Activated CD8-positive, alpha-beta T cell treated with anti-CD3 and anti-CD28 coated beads for 36 hours (primary cell): ENCODE measurements around the gene ABI3. TPM values are rescaled to one million over a fixed set of nuclear protein-coding genes. Genes with fewer than 3 reads are reported as not detected.

Experiments
- ATAC-seq: fragments of 200-7000 bp; cut with Tn5 transposase; one replicate; pipeline ENCODE4 v1.10.0; 2021; ENCODE audit warnings: mild to moderate bottlenecking, moderate library complexity
- CTCF ChIA-PET: fragments of 350-600 bp; sonication (Branson Sonifier 250); formaldehyde crosslinking; loops from one replicate; lab custom pipeline; 2021; ENCODE audit warnings: antibody characterized with exemption; lab: Charles Lee
- POLR2A ChIA-PET: fragments of 350-600 bp; sonication (Branson Sonifier 250); formaldehyde crosslinking; loops from one replicate; lab custom pipeline; 2021; ENCODE audit warnings: antibody characterized with exemption; lab: Charles Lee
- DNase-seq: peaks from one replicate; pipeline ENCODE4 v3.0.0-alpha.2; 2020
- H3K27ac Mint-ChIP-seq: one replicate; pipeline ENCODE4 v1.8.0; 2021; ENCODE audit warnings: mild to moderate bottlenecking, mixed read lengths
- H3K27me3 Mint-ChIP-seq: one replicate; pipeline ENCODE4 v1.8.0; 2021; ENCODE audit warnings: mixed read lengths
- H3K36me3 Mint-ChIP-seq: one replicate; pipeline ENCODE4 v1.8.0; 2021; ENCODE audit warnings: low read depth, mixed read lengths
- H3K4me1 Mint-ChIP-seq: one replicate; pipeline ENCODE4 v1.8.0; 2021; ENCODE audit warnings: low read depth, mixed read lengths
- H3K4me3 Mint-ChIP-seq: one replicate; pipeline ENCODE4 v1.8.0; 2021; ENCODE audit warnings: mild to moderate bottlenecking, moderate library complexity, mixed read lengths
- H3K9me3 Mint-ChIP-seq: one replicate; pipeline ENCODE4 v1.8.0; 2021; ENCODE audit warnings: mixed read lengths
- intact Hi-C: fragments of 100-400 bp; cut with micrococcal nuclease; formaldehyde crosslinking; loops from one replicate; pipeline ENCODE4 v1.10.0; 2022
- total RNA-seq, 2 experiments: library from RNA; stranded (reverse); gene quantifications; one replicate each; pipeline ENCODE4 v1.2.3, GENCODE V29; 2021
- TF ChIP-seq, protein P1 (sequence below): fragments of 200-600 bp; IDR thresholded peaks from one replicate; pipeline ENCODE4 v1.8.0; 2022; ENCODE audit warnings: antibody characterized with exemption, mild to moderate bottlenecking

ABI3 gene
- total RNA-seq, 2 experiments from 2014 or later = 39.3 to 45.1 TPM

DNA sequence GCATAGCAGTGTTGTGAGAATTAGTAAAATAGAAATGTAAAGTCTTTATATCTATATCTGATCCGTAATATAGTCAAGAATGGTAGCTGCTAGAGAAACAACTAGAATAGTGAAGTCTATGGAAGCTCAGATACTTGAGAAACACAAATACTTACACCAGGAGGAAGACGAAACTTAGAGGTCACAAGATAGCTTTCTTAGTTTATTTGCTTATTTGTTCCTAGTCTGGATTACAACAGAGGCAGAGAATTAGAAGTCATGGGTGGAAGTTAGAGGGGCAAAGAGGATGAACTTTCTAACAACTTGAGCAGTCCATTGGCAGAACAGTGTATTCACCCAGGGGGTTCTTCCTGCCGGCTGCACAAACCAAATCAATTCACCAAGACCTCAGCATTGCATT lies 14.0 kb upstream of the ABI3 start:
- CTCF ChIA-PET = interaction anchor here (2.1 to 14.8 kb wide), 3 partner anchors 15 to 31 kb away, joined by 11 to 126 read pairs (median 58); partner anchors contain the start of genes ABI3 and GNGT2
- DNase-seq = no peak
- no peak overlapping the region for H3K27ac Mint-ChIP-seq

DNA sequence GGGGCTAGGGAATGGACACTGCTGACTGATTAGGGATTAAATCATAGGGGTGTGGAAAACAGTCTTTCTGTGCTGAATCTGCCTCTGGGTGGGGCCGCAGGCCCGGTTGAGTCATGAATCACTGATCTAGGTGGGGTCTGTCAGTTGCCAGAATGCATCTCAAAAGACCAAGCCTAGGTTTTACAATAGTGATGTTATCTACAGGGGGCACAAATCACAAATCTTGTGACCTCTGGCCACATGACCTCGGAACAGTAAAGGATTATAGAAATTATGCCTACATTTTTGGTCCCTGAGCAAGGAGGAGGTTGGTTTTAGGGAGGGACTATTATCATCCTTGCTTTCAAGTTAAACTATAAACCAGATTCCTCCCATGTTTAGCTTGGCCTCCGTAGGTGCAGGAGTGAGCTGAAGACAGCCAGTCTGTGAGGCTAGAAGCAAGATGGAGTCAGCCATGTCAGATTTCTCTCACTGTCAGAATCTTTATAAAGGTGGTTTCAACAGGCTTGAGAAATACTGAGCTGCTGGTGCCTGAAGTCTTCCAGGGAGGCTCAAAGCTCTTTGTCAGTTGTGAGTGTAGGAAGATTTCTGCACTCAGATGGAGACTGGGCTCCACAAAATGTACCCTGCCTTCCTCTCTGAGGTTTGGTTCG lies 13.0 kb upstream of the ABI3 start:
- ATAC-seq = no peak
- Mint-ChIP-seq H3K27ac (no peak overlapping the region), H3K9me3 (no peaks in the 10 kb centered on the region), H3K27me3 (no peaks in the 10 kb centered on the region), H3K4me1 (peaks cover 25% of the 10 kb centered on the region), H3K4me3 (no peak overlapping the region), H3K36me3 (peaks cover 3% of the 10 kb centered on the region)
- ChIA-PET POLR2A (interaction anchor here (2.3 to 6.7 kb wide), 3 partner anchors 13 to 26 kb away, joined by 8 to 33 read pairs (median 30); partner anchors contain the start of genes ABI3 and GNGT2), CTCF (interaction anchor here (0.7 to 14.8 kb wide), 5 partner anchors 12 to 896 kb away, joined by 3 to 126 read pairs (median 6); no protein-coding TSS in a partner anchor)
- DNase-seq = no peak
- intact Hi-C loops = no loop called here
- TF ChIP-seq, protein P1, sequence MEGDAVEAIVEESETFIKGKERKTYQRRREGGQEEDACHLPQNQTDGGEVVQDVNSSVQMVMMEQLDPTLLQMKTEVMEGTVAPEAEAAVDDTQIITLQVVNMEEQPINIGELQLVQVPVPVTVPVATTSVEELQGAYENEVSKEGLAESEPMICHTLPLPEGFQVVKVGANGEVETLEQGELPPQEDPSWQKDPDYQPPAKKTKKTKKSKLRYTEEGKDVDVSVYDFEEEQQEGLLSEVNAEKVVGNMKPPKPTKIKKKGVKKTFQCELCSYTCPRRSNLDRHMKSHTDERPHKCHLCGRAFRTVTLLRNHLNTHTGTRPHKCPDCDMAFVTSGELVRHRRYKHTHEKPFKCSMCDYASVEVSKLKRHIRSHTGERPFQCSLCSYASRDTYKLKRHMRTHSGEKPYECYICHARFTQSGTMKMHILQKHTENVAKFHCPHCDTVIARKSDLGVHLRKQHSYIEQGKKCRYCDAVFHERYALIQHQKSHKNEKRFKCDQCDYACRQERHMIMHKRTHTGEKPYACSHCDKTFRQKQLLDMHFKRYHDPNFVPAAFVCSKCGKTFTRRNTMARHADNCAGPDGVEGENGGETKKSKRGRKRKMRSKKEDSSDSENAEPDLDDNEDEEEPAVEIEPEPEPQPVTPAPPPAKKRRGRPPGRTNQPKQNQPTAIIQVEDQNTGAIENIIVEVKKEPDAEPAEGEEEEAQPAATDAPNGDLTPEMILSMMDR = no peak

More for the DNA sequence above, 14.0 kb upstream of the ABI3 start:
- TF ChIP-seq, protein P1 = no peak
- H3K4me1 Mint-ChIP-seq = peaks cover 25% of the 10 kb centered on the region
- POLR2A ChIA-PET = interaction anchor here (1.0 to 6.7 kb wide), 2 partner anchors 22 to 27 kb away, joined by 3 to 30 read pairs; no protein-coding TSS in a partner anchor
- no peaks in the 10 kb centered on the region for H3K27me3 Mint-ChIP-seq
- intact Hi-C loops = no loop called here
- ATAC-seq = no peak
- H3K36me3 Mint-ChIP-seq = peaks cover 7% of the 10 kb centered on the region
- H3K4me3 Mint-ChIP-seq = no peak overlapping the region
- no peaks in the 10 kb centered on the region for H3K9me3 Mint-ChIP-seq

DNA sequence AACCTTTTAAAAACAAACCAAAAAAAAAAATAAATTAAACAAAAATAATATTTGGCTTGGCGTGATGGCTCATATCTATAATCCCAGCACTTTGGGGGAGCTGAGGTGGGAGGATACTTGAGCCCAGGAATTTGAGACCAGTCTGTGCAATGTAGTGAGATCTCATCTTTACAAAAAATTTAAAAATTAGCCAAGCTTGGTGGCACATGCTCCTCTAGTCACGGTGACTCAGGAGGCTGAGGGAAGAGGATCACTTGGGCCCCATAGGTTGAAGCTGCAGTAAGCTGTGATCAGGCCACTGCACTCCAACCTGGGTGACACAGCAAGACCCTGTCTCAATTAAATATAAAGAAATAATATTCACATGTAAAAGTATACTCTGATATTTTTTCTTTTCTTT lies 12.3 kb upstream of the ABI3 start:
- Mint-ChIP-seq H3K36me3 (peaks cover 1% of the 10 kb centered on the region), H3K4me1 (peaks cover 22% of the 10 kb centered on the region), H3K27ac (no peak overlapping the region), H3K27me3 (no peaks in the 10 kb centered on the region), H3K9me3 (no peaks in the 10 kb centered on the region), H3K4me3 (no peak overlapping the region)
- intact Hi-C loops = no loop called here
- ChIA-PET POLR2A (interaction anchor here (2.3 to 6.7 kb wide), 3 partner anchors 12 to 26 kb away, joined by 8 to 33 read pairs (median 30); partner anchors contain the start of genes ABI3 and GNGT2), CTCF (interaction anchor here (0.7 to 14.8 kb wide), 7 partner anchors 11 to 896 kb away, joined by 3 to 126 read pairs (median 5); no protein-coding TSS in a partner anchor)
- DNase-seq (no peak), ATAC-seq (no peak)
- TF ChIP-seq, protein P1 = no peak

DNA sequence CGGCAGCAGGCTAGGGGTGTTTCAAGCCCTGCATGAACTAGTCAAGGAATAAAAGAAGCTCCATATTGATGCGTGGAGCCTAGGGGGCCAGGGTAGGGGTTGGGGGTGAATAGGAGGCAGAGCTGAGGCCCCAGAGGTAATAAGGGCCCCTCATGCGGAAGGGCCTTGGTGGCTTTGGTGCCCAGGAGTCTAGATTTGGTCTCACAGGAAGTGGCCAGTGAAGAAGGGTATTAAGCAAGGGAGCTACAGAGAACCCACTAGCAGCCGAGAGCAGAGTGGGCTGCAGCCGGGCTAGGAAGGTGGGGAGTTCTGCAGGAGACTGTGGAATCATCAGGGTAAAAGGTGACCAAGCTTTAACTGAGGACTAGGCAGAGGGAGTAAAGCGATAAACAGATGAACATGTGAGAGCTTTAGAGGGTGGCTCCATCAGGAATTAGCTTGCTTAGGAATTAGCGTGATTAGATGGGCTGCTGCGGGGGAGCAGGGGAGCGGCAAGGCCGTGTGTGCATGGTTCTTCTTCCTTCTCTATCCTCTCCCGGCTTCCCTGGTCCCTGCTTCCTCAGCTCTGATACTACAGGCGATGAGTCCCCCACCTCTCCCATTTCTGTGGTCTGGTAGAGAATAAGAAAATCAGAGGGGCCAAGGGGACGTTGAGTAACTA lies 10.0 kb upstream of the ABI3 start:
- Mint-ChIP-seq H3K9me3 (no peaks in the 10 kb centered on the region), H3K27ac (no peak overlapping the region), H3K4me1 (peaks cover 5% of the 10 kb centered on the region), H3K27me3 (no peaks in the 10 kb centered on the region), H3K4me3 (no peak overlapping the region), H3K36me3 (peaks cover 1% of the 10 kb centered on the region)
- intact Hi-C loops = no loop called here
- CTCF ChIA-PET = interaction anchor here (0.9 to 14.8 kb wide), 9 partner anchors 8 to 207 kb away, joined by 3 to 126 read pairs (median 4); partner anchors contain the start of genes ABI3 and GNGT2
- POLR2A ChIA-PET = interaction anchor here (0.7 to 6.7 kb wide), 5 partner anchors 9 to 27 kb away, joined by 3 to 33 read pairs (median 6); partner anchors contain the start of genes ABI3 and GNGT2
- no peak for DNase-seq
- ATAC-seq = no peak
- TF ChIP-seq, protein P1 = no peak
